ENCODE measurements around the gene WNT4.

GRCh38 chr1:22189619-22190018 lies 46.7 kb upstream of the WNT4 start:
- no peak for TF ChIP-seq EZH2 (IDR thresholded peaks at IDR 0.05; ENCODE audit: borderline replicate concordance, low read length)
- TF ChIP-seq CTCF (IDR thresholded peaks at IDR 0.05; ENCODE audit: low read length), result no peak

All from OCI-LY1 (cell line).